Adrenal gland (tissue), 12 donors: Measurements from ENCODE around the gene SMAGP. TPM values are rescaled to one million over a fixed set of nuclear protein-coding genes. Genes with fewer than 3 reads are reported as not detected.

ENCODE experiments used
- DNase-seq, 7 donors: peaks; one replicate each; pipeline ENCODE4 v3.0.0-alpha.2; 2019 to 2020
- H3K27ac ChIP-seq, 5 donors: fragments of 200-600 bp; sonication (generic) in 4 of 5; 1 replicate in 3 of 5; 2 replicates in 2 of 5; pipeline versions ENCODE4 v1.5.1 to v1.8.0; 2016 to 2020; ENCODE audit warnings: mild to moderate bottlenecking in 1 of 5
- H3K27me3 ChIP-seq: fragments of 200-600 bp; 2 replicates; pipeline ENCODE4 v1.8.0; 2021
- H3K36me3 ChIP-seq, 2 donors: fragments of 200-600 bp; replicated peaks in 1 of 2; 1 replicate in 1 of 2; 2 replicates in 1 of 2; pipeline versions ENCODE4 v1.5.1 to v1.8.0; 2018 to 2022
- H3K4me1 ChIP-seq, 2 donors: fragments of 200-600 bp; replicated peaks in 1 of 2; 1 replicate in 1 of 2; 2 replicates in 1 of 2; pipeline versions ENCODE4 v1.5.1 to v1.8.0; 2018 to 2021
- H3K4me3 ChIP-seq, 4 donors: fragments of 200-600 bp; sonication (generic) in 3 of 4; one replicate each; pipeline ENCODE4 v1.5.1; 2016 to 2018
- H3K9me3 ChIP-seq, 3 donors: fragments of 200-600 bp; sonication (generic) in 1 of 3; replicated peaks in 1 of 3; 1 replicate in 2 of 3; 2 replicates in 1 of 3; pipeline versions ENCODE4 v1.5.1 to v1.8.0; 2016 to 2021
- CTCF ChIP-seq, 6 experiments: fragments of 450-650 bp in 4 of 6; fragments of 200-600 bp in 2 of 6; sonication (generic) in 1 of 6; IDR thresholded peaks; 1 replicate in 5 of 6; 2 replicates in 1 of 6; pipeline versions ENCODE4 v1.5.1 to v1.8.0; 2016 to 2021; ENCODE audit warnings: antibody characterized with exemption in 6 of 6, mild to moderate bottlenecking in 2 of 6, moderate library complexity in 1 of 6
- POLR2A ChIP-seq, 2 donors: fragments of 450-650 bp; IDR thresholded peaks; one replicate each; pipeline ENCODE4 v1.6.1; 2017; ENCODE audit warnings: antibody characterized with exemption in 2 of 2, mild to moderate bottlenecking in 2 of 2, moderate library complexity in 1 of 2
- WGBS, 4 donors: extraction: QIAGEN DNeasy Blood & Tissue Kit in 2 of 4; methylation state at CpG; one replicate each; pipeline versions ENCODE4 v1.1.5 to v1.1.7; 2013 to 2017; 5-methylcytosine and 5-hydroxymethylcytosine counted together
- intact Hi-C, 2 donors: fragments of 100-400 bp; cut with DNase I; formaldehyde crosslinking; loops; one replicate each; pipeline versions ENCODE4 v1.14.1 to v1.15.0; 2022 to 2023
- polyA plus RNA-seq, 3 donors: library from polyadenylated mRNA; stranded (reverse); fragments of 200-250 nt in 2 of 3; fragments of 350-450 nt in 1 of 3; fragmentation: Illumina TruSeq in 1 of 3; extraction: RNeasy Lipid Tissue Mini Kit (QIAGEN cat#74804) in 1 of 3; gene quantifications; one replicate each; pipeline ENCODE4 v1.2.3, GENCODE V29; 2013 to 2014
- total RNA-seq, 9 donors: library from RNA; depleted of rRNA in 4 of 9; stranded (reverse); fragments of >200 nt in 4 of 9; fragments of 120-200 nt in 1 of 9; fragmentation: NEBNext Ultra II Directional in 1 of 9; extraction: Animal tissue kit (Norgen Biotek cat#: 25700) in 1 of 9; gene quantifications; one replicate each; pipeline versions ENCODE4 v1.1.0 to v1.2.4, GENCODE V29; 2013 to 2023
- donor health status: healthy with polysubstance abuse.
- donor health status: Bipolar disorder and iron deficiency.
- donor health status: DM: yes; HTN: yes; CAD: no.
- donor health status: DM: no; HTN: no; CAD: no.
- donor health status: DM: no; HTN: no; CAD: no.
- donor health status: DM: yes; HTN: yes; CAD: no.

The SMAGP gene
- total and polyA plus RNA-seq, 12 donors = 2.7 to 32.6 (median 11.0) TPM

GRCh38 chr12:51205350-51205749 is 64.9 kb downstream of the SMAGP start:
- 82 to 86% (median 84%) methylated on average over 6 of the region's 6 CpGs for WGBS, 4 donors
- Histone ChIP-seq H3K4me3 (no peak overlapping the region), H3K36me3 (no peaks in the 10 kb centered on the region), H3K9me3 (no peaks in the 10 kb centered on the region), H3K27ac (no peak overlapping the region), H3K4me1 (no peaks in the 10 kb centered on the region), H3K27me3 (no peaks in the 10 kb centered on the region)
- TF ChIP-seq CTCF (IDR thresholded peaks at IDR 0.05) (no peak), POLR2A (IDR thresholded peaks at IDR 0.05) (no peak)
- intact Hi-C loops = no loop called here
- no peak for DNase-seq

- no peaks in the 10 kb centered on the region for H3K27me3 ChIP-seq
- intact Hi-C loops = no loop called here
- no peaks in the 10 kb centered on the region for H3K9me3 ChIP-seq
- DNase-seq = no peak
- WGBS, 4 donors = 88 to 98% (median 96%) methylated on average over 5 of the region's 5 CpGs
- H3K4me1 ChIP-seq = no peaks in the 10 kb centered on the region
- no peaks in the 10 kb centered on the region for H3K36me3 ChIP-seq
- no peak overlapping the region for H3K27ac ChIP-seq
- no peak for TF ChIP-seq POLR2A (IDR thresholded peaks at IDR 0.05)
- TF ChIP-seq CTCF (IDR thresholded peaks at IDR 0.05) = no peak
- H3K4me3 ChIP-seq = no peak overlapping the region
These were observed 67.5 kb downstream of the SMAGP start for GRCh38 chr12:51202718-51203117.

GRCh38 chr12:51200806-51201205 is 69.4 kb downstream of the SMAGP start:
- WGBS, 4 donors = 92 to 97% (median 93%) methylated on average over 8 to 9 of the region's 9 CpGs
- DNase-seq = no peak
- H3K9me3 ChIP-seq = no peaks in the 10 kb centered on the region
- H3K4me3 ChIP-seq = no peak overlapping the region
- TF ChIP-seq CTCF (IDR thresholded peaks at IDR 0.05) (no peak), POLR2A (IDR thresholded peaks at IDR 0.05) (no peak)
- H3K36me3 ChIP-seq = no peaks in the 10 kb centered on the region
- no peaks in the 10 kb centered on the region for H3K27me3 ChIP-seq
- no peaks in the 10 kb centered on the region for H3K4me1 ChIP-seq
- no peak overlapping the region for H3K27ac ChIP-seq
- intact Hi-C loops = no loop called here

- TF ChIP-seq POLR2A (IDR thresholded peaks at IDR 0.05) = no peak
- no peak for TF ChIP-seq CTCF (IDR thresholded peaks at IDR 0.05)
- Histone ChIP-seq H3K9me3 (no peaks in the 10 kb centered on the region), H3K4me3 (no peak overlapping the region), H3K4me1 (no peaks in the 10 kb centered on the region), H3K36me3 (no peaks in the 10 kb centered on the region), H3K27me3 (no peaks in the 10 kb centered on the region), H3K27ac (no peak overlapping the region)
- 78 to 94% (median 91%) methylated on average over 3 to 7 of the region's 7 CpGs for WGBS, 4 donors
- DNase-seq = no peak
- intact Hi-C loops = no loop called here
These were observed 70.1 kb downstream of the SMAGP start for GRCh38 chr12:51200156-51200555.
